PC-9 (cell line): Measurements from ENCODE around the gene PCDHB6. TPM values are rescaled to one million over a fixed set of nuclear protein-coding genes. Genes with fewer than 3 reads are reported as not detected.
"Not testable (repeated sequence)": the region's sequence is repeated elsewhere in the genome, so short reads cannot be mapped to it uniquely, and the experiment has no call there.

Experiments
- BruUV-seq: library from RNA; stranded (reverse); fragments of 400-500 nt; replicated peaks from 2 replicates; lab custom pipeline; 2021; lab: Mats Ljungman, UMichigan
- CTCF ChIA-PET: fragments of 300-600 bp; sonication (Branson Sonifier 250); formaldehyde crosslinking; loops from one replicate; lab custom pipeline; 2022; ENCODE audit warnings: antibody characterized with exemption; lab: Charles Lee
- POLR2A ChIA-PET: fragments of 300-600 bp; sonication (Branson Sonifier 250); formaldehyde crosslinking; loops from one replicate; lab custom pipeline; 2022; ENCODE audit warnings: antibody characterized with exemption; ENCODE audit not compliant: unreplicated experiment; lab: Charles Lee
- DNase-seq, 2 experiments: peaks; one replicate each; pipeline versions ENCODE4 v3.0.0 to v3.0.0-alpha.2; 2015 to 2022; ENCODE audit warnings: mixed read lengths in 1 of 2
- H2AFZ ChIP-seq: fragments of 200-600 bp; sonication (generic); 2 replicates; pipeline ENCODE4 v1.8.1; 2017; ENCODE audit warnings: antibody characterized with exemption
- H3F3A ChIP-seq: fragments of 200-600 bp; sonication (generic); 2 replicates; pipeline ENCODE4 v1.8.1; 2017; ENCODE audit warnings: antibody characterized with exemption, mild to moderate bottlenecking, low read depth; ENCODE audit not compliant: insufficient read depth
- H3K27ac ChIP-seq: fragments of 200-600 bp; sonication (generic); 2 replicates; pipeline ENCODE4 v1.6.1; 2016; ENCODE audit warnings: mixed run types
- H3K27me3 ChIP-seq: fragments of 200-600 bp; sonication (generic); 2 replicates; pipeline ENCODE4 v1.6.1; 2016; ENCODE audit warnings: low read depth, mixed run types; ENCODE audit not compliant: insufficient read depth
- H3K36me3 ChIP-seq: fragments of 200-600 bp; sonication (generic); 2 replicates; pipeline ENCODE4 v1.6.1; 2016; ENCODE audit warnings: low read depth, mixed run types
- H3K4me1 ChIP-seq: fragments of 200-600 bp; sonication (generic); replicated peaks from 2 replicates; pipeline ENCODE4 v1.6.1; 2016; ENCODE audit warnings: mixed run types; ENCODE audit not compliant: insufficient read depth
- H3K4me2 ChIP-seq: fragments of 200-600 bp; sonication (generic); 2 replicates; pipeline ENCODE4 v1.6.1; 2017; ENCODE audit warnings: mixed run types
- H3K4me3 ChIP-seq: fragments of 200-600 bp; sonication (generic); 2 replicates; pipeline ENCODE4 v1.6.1; 2016; ENCODE audit warnings: mixed run types
- H3K79me2 ChIP-seq: fragments of 200-600 bp; sonication (generic); 2 replicates; pipeline ENCODE4 v1.6.1; 2017; ENCODE audit warnings: low read depth, mixed run types
- H3K9me2 ChIP-seq: fragments of 200-600 bp; sonication (generic); 2 replicates; pipeline ENCODE4 v1.8.1; 2017; ENCODE audit warnings: mild to moderate bottlenecking; ENCODE audit not compliant: insufficient read depth
- H3K9me3 ChIP-seq: fragments of 200-600 bp; sonication (generic); 2 replicates; pipeline ENCODE4 v1.8.1; 2016; ENCODE audit warnings: low read depth; ENCODE audit not compliant: insufficient read depth
- H4K20me1 ChIP-seq: fragments of 200-600 bp; sonication (generic); 2 replicates; pipeline ENCODE4 v1.8.1; 2017; ENCODE audit not compliant: insufficient read depth
- CTCF ChIP-seq: fragments of 200-600 bp; sonication (generic); conservative IDR thresholded peaks from 2 replicates; pipeline ENCODE4 v1.6.1; 2017; ENCODE audit warnings: mixed run types, antibody characterized with exemption, mild to moderate bottlenecking, moderate library complexity
- EZH2 ChIP-seq: fragments of 200-600 bp; sonication (generic); IDR thresholded peaks from 2 replicates; pipeline ENCODE4 v1.8.0; 2017; ENCODE audit warnings: antibody characterized with exemption, low read depth
- intact Hi-C: fragments of 100-400 bp; cut with micrococcal nuclease; formaldehyde crosslinking; loops from one replicate; pipeline ENCODE4 v1.10.0; 2022; ENCODE audit not compliant: unreplicated experiment
- total RNA-seq: library from RNA; stranded (reverse); gene quantifications from 2 replicates; pipeline ENCODE4 v1.2.3, GENCODE V29; 2021

The PCDHB6 gene
- total RNA-seq, 1 experiment from 2014 or later, result not detected

DNA sequence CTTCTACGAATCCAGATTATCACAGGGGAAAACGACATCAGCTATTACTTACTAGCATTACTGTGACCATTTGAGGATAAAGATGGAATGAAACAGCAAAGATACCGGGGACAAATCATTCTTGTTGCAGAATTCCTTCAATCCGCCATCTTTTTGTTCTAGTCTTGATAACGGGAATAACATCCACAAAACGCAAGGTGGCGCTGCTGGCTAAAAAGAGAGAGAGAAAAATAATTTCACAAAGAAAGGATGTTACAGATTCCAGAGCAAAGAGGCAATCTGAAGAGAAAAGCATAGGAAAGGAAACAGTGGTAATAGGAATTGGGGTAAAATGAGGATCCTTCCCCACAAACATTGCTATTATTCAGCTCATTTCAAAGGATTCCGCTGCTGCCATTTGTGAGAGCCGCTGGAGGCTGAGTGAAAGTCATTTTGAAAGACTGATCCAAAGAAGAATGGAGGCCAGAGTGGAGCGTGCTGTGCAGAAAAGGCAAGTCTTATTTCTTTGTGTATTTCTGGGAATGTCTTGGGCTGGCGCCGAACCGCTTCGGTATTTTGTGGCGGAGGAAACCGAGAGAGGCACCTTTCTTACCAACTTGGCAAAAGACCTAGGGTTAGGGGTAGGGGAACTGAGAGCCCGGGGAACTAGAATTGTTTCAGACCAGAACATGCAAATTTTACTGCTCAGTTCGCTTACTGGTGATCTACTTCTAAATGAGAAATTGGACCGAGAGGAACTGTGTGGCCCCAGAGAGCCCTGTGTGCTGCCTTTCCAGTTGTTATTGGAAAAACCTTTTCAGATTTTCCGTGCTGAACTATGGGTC, 22.7 kb downstream of the PCDHB6 start, which contains the start of gene PCDHB7:
PCDHB7 (plus strand) TSS at position 264 of the 824 bp plus-strand sequence; CDS start at position 456, 192 bp downstream.
- Histone ChIP-seq H4K20me1 (no peaks in the 10 kb centered on the region), H3K27me3 (no peaks in the 10 kb centered on the region), H2AFZ (no peak within 1 kb of the TSS), H3K36me3 (no peaks in the 10 kb centered on the region), H3K79me2 (no peaks in the 10 kb centered on the region), H3F3A (no peaks in the 10 kb centered on the region), H3K9me3 (peaks cover 4% of the 10 kb centered on the region; the same call in 1 of the 2 replicates), H3K27ac (no peak within 1 kb of the TSS), H3K4me2 (no peak within 1 kb of the TSS), H3K4me1 (no peaks in the 10 kb centered on the region), H3K4me3 (no peak within 1 kb of the TSS), H3K9me2 (no peaks in the 10 kb centered on the region)
- no TSS peak for BruUV-seq
- ChIA-PET CTCF (no interaction called here), POLR2A (no interaction called here)
- DNase-seq, result peak in 1 of 2 experiments; percentile 10
- TF ChIP-seq EZH2, result no peak
- TF ChIP-seq CTCF, result peak; percentile 59
- intact Hi-C loops, result no loop called here

DNA sequence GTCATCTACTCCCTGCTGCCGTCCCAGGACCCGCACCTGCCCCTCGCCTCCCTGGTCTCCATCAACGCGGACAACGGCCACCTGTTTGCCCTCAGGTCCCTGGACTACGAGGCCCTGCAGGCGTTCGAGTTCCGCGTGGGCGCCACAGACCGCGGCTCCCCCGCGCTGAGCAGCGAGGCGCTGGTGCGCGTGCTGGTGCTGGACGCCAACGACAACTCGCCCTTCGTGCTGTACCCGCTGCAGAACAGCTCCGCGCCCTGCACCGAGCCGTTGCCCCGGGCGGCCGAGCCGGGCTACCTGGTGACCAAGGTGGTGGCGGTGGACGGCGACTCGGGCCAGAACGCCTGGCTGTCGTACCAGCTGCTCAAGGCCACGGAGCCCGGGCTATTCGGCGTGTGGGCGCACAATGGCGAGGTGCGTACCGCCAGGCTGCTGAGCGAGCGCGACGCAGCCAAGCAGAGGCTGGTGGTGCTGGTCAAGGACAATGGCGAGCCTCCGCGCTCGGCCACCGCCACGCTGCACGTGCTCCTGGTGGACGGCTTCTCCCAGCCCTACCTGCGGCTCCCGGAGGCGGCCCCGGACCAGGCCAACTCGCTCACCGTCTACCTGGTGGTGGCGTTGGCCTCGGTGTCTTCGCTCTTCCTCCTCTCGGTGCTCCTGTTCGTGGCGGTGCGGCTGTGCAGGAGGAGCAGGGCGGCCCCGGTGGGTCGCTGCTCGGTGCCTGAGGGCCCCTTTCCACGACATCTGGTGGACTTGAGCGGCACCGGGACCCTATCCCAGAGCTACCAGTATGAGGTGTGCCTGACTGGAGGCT, 24.6 kb downstream of the PCDHB6 start:
- H3K27ac ChIP-seq, intact Hi-C loops, H3K4me1 ChIP-seq, DNase-seq, H3K4me2 ChIP-seq, H4K20me1 ChIP-seq, H3K9me3 ChIP-seq, POLR2A ChIA-PET, H3K27me3 ChIP-seq, H3K79me2 ChIP-seq, H3K4me3 ChIP-seq, H3F3A ChIP-seq, CTCF ChIA-PET, H3K36me3 ChIP-seq, H2AFZ ChIP-seq, BruUV-seq, H3K9me2 ChIP-seq: not testable (repeated sequence)

DNA sequence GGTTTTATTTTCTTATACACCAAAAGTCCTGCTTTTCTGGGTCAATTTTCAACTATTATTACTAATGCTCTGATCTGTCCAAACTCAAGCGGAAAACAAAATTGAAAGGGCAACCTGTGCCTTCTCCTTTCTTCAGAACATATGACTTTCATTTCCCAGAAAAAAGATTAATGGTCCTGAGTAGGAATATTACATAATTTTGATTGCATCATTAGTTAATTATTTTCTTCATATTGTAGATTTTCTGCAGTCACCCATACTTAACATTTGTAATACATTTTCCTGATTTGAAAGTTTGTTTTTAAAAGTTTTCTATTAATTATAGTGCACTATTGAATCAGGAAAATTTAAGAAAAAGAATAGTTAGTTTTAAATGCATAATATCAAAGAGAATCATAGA, 26.1 kb downstream of the PCDHB6 start:
- H3K9me2 ChIP-seq, result no peaks in the 10 kb centered on the region
- DNase-seq, result no peak
- no peaks in the 10 kb centered on the region for H3F3A ChIP-seq
- H3K4me3 ChIP-seq, result no peak overlapping the region
- no peaks in the 10 kb centered on the region for H3K79me2 ChIP-seq
- no peaks in the 10 kb centered on the region for H3K4me1 ChIP-seq
- CTCF ChIA-PET, result no interaction called here
- no peak overlapping the region for H3K27ac ChIP-seq
- no peaks in the 10 kb centered on the region for H3K36me3 ChIP-seq
- no peaks in the 10 kb centered on the region for H4K20me1 ChIP-seq
- H3K27me3 ChIP-seq, result no peaks in the 10 kb centered on the region
- no peak overlapping the region for H3K4me2 ChIP-seq
- no TSS peak for BruUV-seq
- POLR2A ChIA-PET, result no interaction called here
- peaks cover 4% of the 10 kb centered on the region; the same call in 1 of the 2 replicates for H3K9me3 ChIP-seq
- TF ChIP-seq CTCF (no peak), EZH2 (no peak)
- intact Hi-C loops, result no loop called here
- H2AFZ ChIP-seq, result no peak overlapping the region

GRCh38 chr5:141177577-141178191, 27.8 kb downstream of the PCDHB6 start, which contains the start of gene PCDHB8:
Gene PCDHB8, plus strand, starts transcription at chr5:141177790. Its CDS starts 245 bp downstream, at chr5:141178035.
- H3K9me3 ChIP-seq, H4K20me1 ChIP-seq, H2AFZ ChIP-seq, H3K27ac ChIP-seq, BruUV-seq, H3K9me2 ChIP-seq, H3F3A ChIP-seq, H3K4me1 ChIP-seq, H3K27me3 ChIP-seq, DNase-seq, H3K4me3 ChIP-seq, H3K79me2 ChIP-seq, CTCF ChIA-PET, intact Hi-C loops, H3K36me3 ChIP-seq, H3K4me2 ChIP-seq: not testable (repeated sequence)
- POLR2A ChIA-PET, result interaction anchor here (0.7 kb wide), 1 partner anchor 22 kb away, joined by 4 read pairs; no protein-coding TSS in a partner anchor

GRCh38 chr5:141179371-141179770, 29.5 kb downstream of the PCDHB6 start:
- H4K20me1 ChIP-seq, H3K4me1 ChIP-seq, H3K4me2 ChIP-seq, H3K4me3 ChIP-seq, BruUV-seq, H3K9me2 ChIP-seq, H3K27ac ChIP-seq, H2AFZ ChIP-seq, H3F3A ChIP-seq, intact Hi-C loops, H3K9me3 ChIP-seq, CTCF ChIA-PET, H3K79me2 ChIP-seq, DNase-seq, H3K36me3 ChIP-seq, H3K27me3 ChIP-seq: not testable (repeated sequence)
- POLR2A ChIA-PET, result interaction anchor here (0.6 kb wide), 1 partner anchor 72 kb away, joined by 10 read pairs; no protein-coding TSS in a partner anchor
